NCI-H187 treated with DMSO at 0.1 percent for 48 hours (cell line): ENCODE measurements around the gene ZNF554.
"Not testable (repeated sequence)": the region's sequence is repeated elsewhere in the genome, so short reads cannot be mapped to it uniquely, and the experiment has no call there.

Experiments used
- DNase-seq: peaks from one replicate; lab custom pipeline; 2025; lab: John Stamatoyannopoulos, UW

ZNF554 gene

GRCh38 chr19:2867025-2867991 lies 47.6 kb downstream of the ZNF554 start, which contains the start of gene ZNF556:
TSS of gene ZNF556 (plus strand) at chr19:2867335. CDS start at chr19:2867422, 87 bp downstream.
- no peak for DNase-seq

- no peak for DNase-seq
Measured at GRCh38 chr19:2869618-2870017, 50.0 kb downstream of the ZNF554 start.

- not testable (repeated sequence) for DNase-seq
Measured at GRCh38 chr19:2872175-2872574, 52.5 kb downstream of the ZNF554 start.

GRCh38 chr19:2877398-2878331 lies 58.0 kb downstream of the ZNF554 start:
- no peak for DNase-seq

- DNase-seq = no peak
Measured at GRCh38 chr19:2883686-2884439, 64.2 kb downstream of the ZNF554 start.

- DNase-seq = no peak
Measured at GRCh38 chr19:2885736-2886135, 66.1 kb downstream of the ZNF554 start.
